Measurements from ENCODE around the gene LRRC31. TPM values are rescaled to one million over a fixed set of nuclear protein-coding genes. Genes with fewer than 3 reads are reported as not detected.

Gene LRRC31
- total and polyA plus RNA-seq, 2 experiments from 2014 or later = not detected

- TF ChIP-seq, protein P1, sequence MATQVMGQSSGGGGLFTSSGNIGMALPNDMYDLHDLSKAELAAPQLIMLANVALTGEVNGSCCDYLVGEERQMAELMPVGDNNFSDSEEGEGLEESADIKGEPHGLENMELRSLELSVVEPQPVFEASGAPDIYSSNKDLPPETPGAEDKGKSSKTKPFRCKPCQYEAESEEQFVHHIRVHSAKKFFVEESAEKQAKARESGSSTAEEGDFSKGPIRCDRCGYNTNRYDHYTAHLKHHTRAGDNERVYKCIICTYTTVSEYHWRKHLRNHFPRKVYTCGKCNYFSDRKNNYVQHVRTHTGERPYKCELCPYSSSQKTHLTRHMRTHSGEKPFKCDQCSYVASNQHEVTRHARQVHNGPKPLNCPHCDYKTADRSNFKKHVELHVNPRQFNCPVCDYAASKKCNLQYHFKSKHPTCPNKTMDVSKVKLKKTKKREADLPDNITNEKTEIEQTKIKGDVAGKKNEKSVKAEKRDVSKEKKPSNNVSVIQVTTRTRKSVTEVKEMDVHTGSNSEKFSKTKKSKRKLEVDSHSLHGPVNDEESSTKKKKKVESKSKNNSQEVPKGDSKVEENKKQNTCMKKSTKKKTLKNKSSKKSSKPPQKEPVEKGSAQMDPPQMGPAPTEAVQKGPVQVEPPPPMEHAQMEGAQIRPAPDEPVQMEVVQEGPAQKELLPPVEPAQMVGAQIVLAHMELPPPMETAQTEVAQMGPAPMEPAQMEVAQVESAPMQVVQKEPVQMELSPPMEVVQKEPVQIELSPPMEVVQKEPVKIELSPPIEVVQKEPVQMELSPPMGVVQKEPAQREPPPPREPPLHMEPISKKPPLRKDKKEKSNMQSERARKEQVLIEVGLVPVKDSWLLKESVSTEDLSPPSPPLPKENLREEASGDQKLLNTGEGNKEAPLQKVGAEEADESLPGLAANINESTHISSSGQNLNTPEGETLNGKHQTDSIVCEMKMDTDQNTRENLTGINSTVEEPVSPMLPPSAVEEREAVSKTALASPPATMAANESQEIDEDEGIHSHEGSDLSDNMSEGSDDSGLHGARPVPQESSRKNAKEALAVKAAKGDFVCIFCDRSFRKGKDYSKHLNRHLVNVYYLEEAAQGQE (IDR thresholded peaks at IDR 0.05; ENCODE audit: unreplicated experiment) = no peak
- TF ChIP-seq CTCF (conservative IDR thresholded peaks at IDR 0.05; ENCODE audit: low read depth in 2 of 2) = no peak
Observed at GRCh38 chr3:169913323-169913722, 43.6 kb upstream of the LRRC31 start (continued).

GRCh38 chr3:169911272-169911671 lies 41.5 kb upstream of the LRRC31 start, which contains the start of gene SAMD7:
Gene SAMD7 (plus strand): TSS chr3:169911572. CDS start chr3:169919499, 7,927 bp downstream.
- no peaks in the 10 kb centered on the region for H4K20me1 ChIP-seq (replicated peaks; ENCODE audit: insufficient read depth)
- H3K79me2 ChIP-seq (replicated peaks; ENCODE audit: insufficient read depth) = no peaks in the 10 kb centered on the region
- Mint-ChIP-seq H3K36me3 (ENCODE audit: low read depth) (no peaks in the 10 kb centered on the region), H3K4me3 (no peak within 1 kb of the TSS), H3K27me3 (ENCODE audit: insufficient read depth, low read depth, poor library complexity) (peaks cover 3% of the 10 kb centered on the region), H3K4me1 (peaks cover 2% of the 10 kb centered on the region), H3K27ac (no peak within 1 kb of the TSS), H3K9me3 (no peaks in the 10 kb centered on the region)
- no peaks in the 10 kb centered on the region for H3K27me3 ChIP-seq (ENCODE audit: insufficient read depth)
- no peak within 1 kb of the TSS for H3K4me2 ChIP-seq
- no peaks in the 10 kb centered on the region for H3K36me3 ChIP-seq (ENCODE audit: insufficient read depth)
- DNase-seq (ENCODE audit: low spot score) (no peak), ATAC-seq (no peak)
- no peaks in the 10 kb centered on the region for H3F3A ChIP-seq (replicated peaks; ENCODE audit: low read depth)
- H3K4me1 ChIP-seq (ENCODE audit: insufficient read depth) = peaks cover 14% of the 10 kb centered on the region; the same call in 1 of the 2 replicates
- no peak within 1 kb of the TSS for H3K4me3 ChIP-seq
- H2AFZ ChIP-seq = no peak within 1 kb of the TSS
- H3K27ac ChIP-seq (ENCODE audit: low read depth) = no peak within 1 kb of the TSS
- H3K9me2 ChIP-seq (ENCODE audit: insufficient read depth) = no peaks in the 10 kb centered on the region
- TF ChIP-seq EZH2 (IDR thresholded peaks at IDR 0.05; ENCODE audit: low read depth, unreplicated experiment) (no peak), NANOG (IDR thresholded peaks at IDR 0.05; ENCODE audit: borderline replicate concordance) (no peak), ZNF114 (CRISPR knock-in tag; IDR thresholded peaks at IDR 0.05) (no peak), CTCF (conservative IDR thresholded peaks at IDR 0.05; ENCODE audit: low read depth in 2 of 2) (no peak), POLR2AphosphoS5 (IDR thresholded peaks at IDR 0.05; ENCODE audit: low read depth) (no peak), ZNF331 (CRISPR knock-in tag; IDR thresholded peaks at IDR 0.05; ENCODE audit: low read depth) (no peak), JUNB (IDR thresholded peaks at IDR 0.05; ENCODE audit: unreplicated experiment) (no peak)
- TF ChIP-seq, protein P2, sequence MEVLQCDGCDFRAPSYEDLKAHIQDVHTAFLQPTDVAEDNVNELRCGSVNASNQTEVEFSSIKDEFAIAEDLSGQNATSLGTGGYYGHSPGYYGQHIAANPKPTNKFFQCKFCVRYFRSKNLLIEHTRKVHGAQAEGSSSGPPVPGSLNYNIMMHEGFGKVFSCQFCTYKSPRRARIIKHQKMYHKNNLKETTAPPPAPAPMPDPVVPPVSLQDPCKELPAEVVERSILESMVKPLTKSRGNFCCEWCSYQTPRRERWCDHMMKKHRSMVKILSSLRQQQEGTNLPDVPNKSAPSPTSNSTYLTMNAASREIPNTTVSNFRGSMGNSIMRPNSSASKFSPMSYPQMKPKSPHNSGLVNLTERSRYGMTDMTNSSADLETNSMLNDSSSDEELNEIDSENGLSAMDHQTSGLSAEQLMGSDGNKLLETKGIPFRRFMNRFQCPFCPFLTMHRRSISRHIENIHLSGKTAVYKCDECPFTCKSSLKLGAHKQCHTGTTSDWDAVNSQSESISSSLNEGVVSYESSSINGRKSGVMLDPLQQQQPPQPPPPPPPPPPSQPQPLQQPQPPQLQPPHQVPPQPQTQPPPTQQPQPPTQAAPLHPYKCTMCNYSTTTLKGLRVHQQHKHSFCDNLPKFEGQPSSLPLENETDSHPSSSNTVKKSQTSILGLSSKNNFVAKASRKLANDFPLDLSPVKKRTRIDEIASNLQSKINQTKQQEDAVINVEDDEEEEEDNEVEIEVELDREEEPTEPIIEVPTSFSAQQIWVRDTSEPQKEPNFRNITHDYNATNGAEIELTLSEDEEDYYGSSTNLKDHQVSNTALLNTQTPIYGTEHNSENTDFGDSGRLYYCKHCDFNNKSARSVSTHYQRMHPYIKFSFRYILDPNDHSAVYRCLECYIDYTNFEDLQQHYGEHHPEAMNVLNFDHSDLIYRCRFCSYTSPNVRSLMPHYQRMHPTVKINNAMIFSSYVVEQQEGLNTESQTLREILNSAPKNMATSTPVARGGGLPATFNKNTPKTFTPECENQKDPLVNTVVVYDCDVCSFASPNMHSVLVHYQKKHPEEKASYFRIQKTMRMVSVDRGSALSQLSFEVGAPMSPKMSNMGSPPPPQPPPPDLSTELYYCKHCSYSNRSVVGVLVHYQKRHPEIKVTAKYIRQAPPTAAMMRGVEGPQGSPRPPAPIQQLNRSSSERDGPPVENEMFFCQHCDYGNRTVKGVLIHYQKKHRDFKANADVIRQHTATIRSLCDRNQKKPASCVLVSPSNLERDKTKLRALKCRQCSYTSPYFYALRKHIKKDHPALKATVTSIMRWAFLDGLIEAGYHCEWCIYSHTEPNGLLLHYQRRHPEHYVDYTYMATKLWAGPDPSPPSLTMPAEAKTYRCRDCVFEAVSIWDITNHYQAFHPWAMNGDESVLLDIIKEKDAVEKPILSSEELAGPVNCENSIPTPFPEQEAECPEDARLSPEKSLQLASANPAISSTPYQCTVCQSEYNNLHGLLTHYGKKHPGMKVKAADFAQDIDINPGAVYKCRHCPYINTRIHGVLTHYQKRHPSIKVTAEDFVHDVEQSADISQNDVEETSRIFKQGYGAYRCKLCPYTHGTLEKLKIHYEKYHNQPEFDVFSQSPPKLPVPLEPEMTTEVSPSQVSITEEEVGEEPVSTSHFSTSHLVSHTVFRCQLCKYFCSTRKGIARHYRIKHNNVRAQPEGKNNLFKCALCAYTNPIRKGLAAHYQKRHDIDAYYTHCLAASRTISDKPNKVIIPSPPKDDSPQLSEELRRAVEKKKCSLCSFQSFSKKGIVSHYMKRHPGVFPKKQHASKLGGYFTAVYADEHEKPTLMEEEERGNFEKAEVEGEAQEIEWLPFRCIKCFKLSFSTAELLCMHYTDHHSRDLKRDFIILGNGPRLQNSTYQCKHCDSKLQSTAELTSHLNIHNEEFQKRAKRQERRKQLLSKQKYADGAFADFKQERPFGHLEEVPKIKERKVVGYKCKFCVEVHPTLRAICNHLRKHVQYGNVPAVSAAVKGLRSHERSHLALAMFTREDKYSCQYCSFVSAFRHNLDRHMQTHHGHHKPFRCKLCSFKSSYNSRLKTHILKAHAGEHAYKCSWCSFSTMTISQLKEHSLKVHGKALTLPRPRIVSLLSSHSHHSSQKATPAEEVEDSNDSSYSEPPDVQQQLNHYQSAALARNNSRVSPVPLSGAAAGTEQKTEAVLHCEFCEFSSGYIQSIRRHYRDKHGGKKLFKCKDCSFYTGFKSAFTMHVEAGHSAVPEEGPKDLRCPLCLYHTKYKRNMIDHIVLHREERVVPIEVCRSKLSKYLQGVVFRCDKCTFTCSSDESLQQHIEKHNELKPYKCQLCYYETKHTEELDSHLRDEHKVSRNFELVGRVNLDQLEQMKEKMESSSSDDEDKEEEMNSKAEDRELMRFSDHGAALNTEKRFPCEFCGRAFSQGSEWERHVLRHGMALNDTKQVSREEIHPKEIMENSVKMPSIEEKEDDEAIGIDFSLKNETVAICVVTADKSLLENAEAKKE (CRISPR knock-in tag; IDR thresholded peaks at IDR 0.05) = no peak
